ENCODE results near the gene PLCB2.

DNA sequence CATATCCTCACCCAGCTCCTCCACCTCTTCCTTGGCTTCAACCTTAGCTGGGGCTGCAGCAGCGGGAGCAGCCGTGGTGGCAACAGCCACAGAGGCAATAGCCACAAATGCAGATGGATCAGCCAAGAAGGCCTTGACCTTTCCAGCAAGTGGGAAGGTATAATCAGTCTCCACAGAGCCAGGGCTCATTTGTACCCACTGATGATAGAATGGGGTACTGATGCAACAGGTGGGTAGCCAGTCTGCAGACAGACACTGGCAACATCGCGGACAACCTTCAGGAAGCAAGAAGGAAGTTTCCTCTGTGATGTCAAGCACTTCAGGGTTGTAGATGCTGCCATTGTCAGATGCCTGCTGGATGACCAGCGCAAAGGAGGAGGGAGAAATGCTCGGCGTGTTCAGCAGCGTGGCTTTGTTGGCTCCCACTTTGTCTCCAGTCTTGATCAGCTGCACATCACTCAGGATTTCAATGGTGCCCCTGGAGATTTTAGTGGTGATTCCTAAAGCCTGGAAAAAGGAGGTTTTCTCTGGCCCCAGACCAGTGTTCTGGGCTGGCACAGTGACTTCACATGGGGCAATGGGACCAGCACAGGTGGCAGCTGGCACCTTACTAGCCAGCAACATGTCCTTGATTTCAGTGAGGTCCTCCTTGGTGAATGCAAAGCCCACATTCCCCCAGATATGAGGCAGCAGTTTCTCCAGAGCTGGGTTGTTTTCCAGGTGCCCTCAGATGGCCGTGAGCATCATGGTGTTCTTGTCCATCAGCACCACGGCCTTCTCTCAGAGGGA, 4.8 kb upstream of the PLCB2 start:
- TF ChIP-seq, protein P1, sequence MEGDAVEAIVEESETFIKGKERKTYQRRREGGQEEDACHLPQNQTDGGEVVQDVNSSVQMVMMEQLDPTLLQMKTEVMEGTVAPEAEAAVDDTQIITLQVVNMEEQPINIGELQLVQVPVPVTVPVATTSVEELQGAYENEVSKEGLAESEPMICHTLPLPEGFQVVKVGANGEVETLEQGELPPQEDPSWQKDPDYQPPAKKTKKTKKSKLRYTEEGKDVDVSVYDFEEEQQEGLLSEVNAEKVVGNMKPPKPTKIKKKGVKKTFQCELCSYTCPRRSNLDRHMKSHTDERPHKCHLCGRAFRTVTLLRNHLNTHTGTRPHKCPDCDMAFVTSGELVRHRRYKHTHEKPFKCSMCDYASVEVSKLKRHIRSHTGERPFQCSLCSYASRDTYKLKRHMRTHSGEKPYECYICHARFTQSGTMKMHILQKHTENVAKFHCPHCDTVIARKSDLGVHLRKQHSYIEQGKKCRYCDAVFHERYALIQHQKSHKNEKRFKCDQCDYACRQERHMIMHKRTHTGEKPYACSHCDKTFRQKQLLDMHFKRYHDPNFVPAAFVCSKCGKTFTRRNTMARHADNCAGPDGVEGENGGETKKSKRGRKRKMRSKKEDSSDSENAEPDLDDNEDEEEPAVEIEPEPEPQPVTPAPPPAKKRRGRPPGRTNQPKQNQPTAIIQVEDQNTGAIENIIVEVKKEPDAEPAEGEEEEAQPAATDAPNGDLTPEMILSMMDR (IDR thresholded peaks at IDR 0.05): no peak
- no peak for TF ChIP-seq POLR2AphosphoS5 (IDR thresholded peaks at IDR 0.05)
